Pancreas (tissue), 10 donors: Measurements from ENCODE around the gene BRSK1. TPM values are rescaled to one million over a fixed set of nuclear protein-coding genes. Genes with fewer than 3 reads are reported as not detected.
A peak's percentile ranks its signal among the peaks of the same experiment; 100 is the strongest.

ENCODE experiments used
- ATAC-seq, 4 donors: fragments of 200-7000 bp; cut with Tn5 transposase; one replicate each; pipeline versions ENCODE4 v1.8.0 to v1.9.1; 2020; ENCODE audit warnings: mild to moderate bottlenecking in 4 of 4, moderate library complexity in 4 of 4
- DNase-seq, 6 donors: peaks; one replicate each; pipeline ENCODE4 v3.0.0-alpha.2; 2020
- FAIRE-seq: peaks from 2 replicates; lab custom pipeline; 2012; peaks lifted over from hg19 to GRCh38; lab: Jason Lieb, UNC
- H3K27ac ChIP-seq, 4 donors: fragments of 200-600 bp; sonication (generic); 1 replicate in 3 of 4; 2 replicates in 1 of 4; pipeline versions ENCODE4 v1.5.0 to v1.8.0; 2020
- H3K27me3 ChIP-seq, 4 donors: fragments of 200-600 bp; one replicate each; pipeline ENCODE4 v1.8.0; 2021
- H3K36me3 ChIP-seq, 3 donors: fragments of 200-600 bp; sonication (generic) in 1 of 3; one replicate each; pipeline versions ENCODE4 v1.5.0 to v1.8.0; 2020 to 2021
- H3K4me1 ChIP-seq, 3 donors: fragments of 200-600 bp; one replicate each; pipeline ENCODE4 v1.8.0; 2021
- H3K4me3 ChIP-seq, 4 donors: fragments of 200-600 bp; sonication (generic) in 2 of 4; one replicate each; pipeline versions ENCODE4 v1.5.0 to v1.8.0; 2020 to 2021
- H3K9me3 ChIP-seq, 4 donors: fragments of 200-600 bp; one replicate each; pipeline ENCODE4 v1.8.0; 2021
- WGBS, 2 donors: extraction: QIAGEN DNeasy Blood & Tissue Kit; methylation state at CpG; one replicate each; pipeline ENCODE4 v1.1.7; 2013; 5-methylcytosine and 5-hydroxymethylcytosine counted together
- intact Hi-C, 3 donors: fragments of 100-400 bp; cut with DNase I; formaldehyde crosslinking; loops; one replicate each; pipeline versions ENCODE4 v1.11.1 to v1.14.2; 2022
- polyA plus RNA-seq, 2 donors: library from polyadenylated mRNA; stranded (reverse); fragments of 200-250 nt; gene quantifications; one replicate each; pipeline ENCODE4 v1.2.3, GENCODE V29; 2013
- total RNA-seq, 6 donors: library from RNA; stranded (reverse); fragmentation: NEBNext Ultra II Directional in 4 of 6; extraction: Animal tissue kit (Norgen Biotek cat#: 25700) in 4 of 6; gene quantifications; one replicate each; pipeline versions ENCODE4 v1.2.1 to v1.2.4, GENCODE V29; 2021 to 2023
- TF ChIP-seq, protein P1 (sequence below), 4 donors: fragments of 200-600 bp; sonication (generic) in 3 of 4; IDR thresholded peaks; one replicate each; pipeline versions ENCODE4 v1.5.0 to v1.8.0; 2021; ENCODE audit warnings: antibody characterized with exemption in 4 of 4
- donor health status: healthy with polysubstance abuse.
- donor health status: DM: no; HTN: no; CAD: no; lungs with moderate emphysema.
- donor health status: DM: no; HTN: no; CAD: no.
- donor health status: control.
- donor health status: control.
- donor health status: Bipolar disorder and iron deficiency.
- donor health status: DM: yes; HTN: yes; CAD: no.
- donor health status: DM: no; HTN: no; CAD: no.
- donor health status: DM: no; HTN: no; CAD: no.
- donor health status: DM: yes; HTN: yes; CAD: no.

Gene BRSK1
- total and polyA plus RNA-seq, 8 donors: 0.46 to 9.2 (median 2.0) TPM

DNA sequence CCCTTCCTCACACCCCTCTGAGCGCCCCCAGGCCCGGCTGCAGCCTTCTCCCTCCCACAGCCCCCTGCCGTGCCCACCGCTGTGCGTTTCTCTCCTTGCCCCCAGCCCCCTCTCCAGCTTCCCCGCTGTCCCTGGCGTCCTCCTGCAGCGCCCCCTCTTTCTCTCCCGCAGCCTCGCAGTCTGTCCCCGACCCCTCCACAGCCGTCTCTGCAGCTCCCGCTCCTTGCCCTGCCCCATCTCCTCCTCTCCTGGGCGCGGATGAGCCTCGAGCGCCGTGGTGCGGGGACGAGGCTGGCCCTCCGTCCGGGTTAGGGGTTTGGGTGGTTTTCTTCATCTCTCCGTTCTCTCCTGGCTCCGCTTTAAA lies 57.0 kb downstream of the BRSK1 start:
- H3K4me3 ChIP-seq: peak overlapping the region in 3 of 4 donors; percentile 14 to 62 (median 57)
- TF ChIP-seq, protein P1, sequence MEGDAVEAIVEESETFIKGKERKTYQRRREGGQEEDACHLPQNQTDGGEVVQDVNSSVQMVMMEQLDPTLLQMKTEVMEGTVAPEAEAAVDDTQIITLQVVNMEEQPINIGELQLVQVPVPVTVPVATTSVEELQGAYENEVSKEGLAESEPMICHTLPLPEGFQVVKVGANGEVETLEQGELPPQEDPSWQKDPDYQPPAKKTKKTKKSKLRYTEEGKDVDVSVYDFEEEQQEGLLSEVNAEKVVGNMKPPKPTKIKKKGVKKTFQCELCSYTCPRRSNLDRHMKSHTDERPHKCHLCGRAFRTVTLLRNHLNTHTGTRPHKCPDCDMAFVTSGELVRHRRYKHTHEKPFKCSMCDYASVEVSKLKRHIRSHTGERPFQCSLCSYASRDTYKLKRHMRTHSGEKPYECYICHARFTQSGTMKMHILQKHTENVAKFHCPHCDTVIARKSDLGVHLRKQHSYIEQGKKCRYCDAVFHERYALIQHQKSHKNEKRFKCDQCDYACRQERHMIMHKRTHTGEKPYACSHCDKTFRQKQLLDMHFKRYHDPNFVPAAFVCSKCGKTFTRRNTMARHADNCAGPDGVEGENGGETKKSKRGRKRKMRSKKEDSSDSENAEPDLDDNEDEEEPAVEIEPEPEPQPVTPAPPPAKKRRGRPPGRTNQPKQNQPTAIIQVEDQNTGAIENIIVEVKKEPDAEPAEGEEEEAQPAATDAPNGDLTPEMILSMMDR (IDR thresholded peaks at IDR 0.05): no peak
- H3K4me1 ChIP-seq: no peaks in the 10 kb centered on the region
- DNase-seq (peak in 1 of 6 donors; percentile 28), FAIRE-seq (no peak), ATAC-seq (no peak)
- WGBS, 2 donors: 0 to 1% methylated on average over 23 to 24 of the region's 24 CpGs
- H3K9me3 ChIP-seq: no peaks in the 10 kb centered on the region
- intact Hi-C loops: no loop called here
- H3K27ac ChIP-seq: no peak overlapping the region
- peaks cover 0 to 4% (median 0%) of the 10 kb centered on the region in 3 donors for H3K36me3 ChIP-seq
- H3K27me3 ChIP-seq: no peaks in the 10 kb centered on the region

DNA sequence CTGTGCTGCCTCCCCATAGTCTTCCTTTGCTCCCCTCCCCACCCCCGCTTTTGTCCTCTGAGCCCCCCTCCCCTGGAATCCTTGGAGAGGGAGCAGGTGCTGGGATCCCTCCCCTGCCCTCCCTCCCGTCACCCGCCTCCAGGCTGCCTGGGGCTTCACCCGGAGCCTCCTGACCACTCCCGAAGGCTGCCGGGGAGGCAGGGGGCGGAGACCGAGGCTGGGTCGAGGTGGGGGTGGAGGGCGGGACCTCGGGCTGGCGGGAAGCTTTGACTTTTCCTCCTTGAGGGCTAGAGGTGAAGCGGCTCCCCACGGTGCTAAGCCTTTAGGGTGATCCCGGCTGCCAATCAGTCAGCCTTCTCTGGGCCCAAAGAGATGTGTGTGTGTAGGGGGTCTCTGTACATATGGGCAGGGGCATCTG lies 57.4 kb downstream of the BRSK1 start:
- H3K36me3 ChIP-seq: peaks cover 0 to 4% (median 0%) of the 10 kb centered on the region in 3 donors
- H3K4me3 ChIP-seq: peak overlapping the region in 3 of 4 donors; percentile 14 to 62 (median 57)
- H3K27ac ChIP-seq: no peak overlapping the region
- no peaks in the 10 kb centered on the region for H3K27me3 ChIP-seq
- DNase-seq: peak; percentile 65 to 87 (median 81)
- H3K4me1 ChIP-seq: no peaks in the 10 kb centered on the region
- no peaks in the 10 kb centered on the region for H3K9me3 ChIP-seq
- FAIRE-seq: no peak
- ATAC-seq: peak in 2 of 4 donors; percentile 9 to 18
- TF ChIP-seq, protein P1 (IDR thresholded peaks at IDR 0.05): no peak
- WGBS, 2 donors: 4 to 8% methylated on average over 15 of the region's 15 CpGs
- intact Hi-C loops: no loop called here

DNA sequence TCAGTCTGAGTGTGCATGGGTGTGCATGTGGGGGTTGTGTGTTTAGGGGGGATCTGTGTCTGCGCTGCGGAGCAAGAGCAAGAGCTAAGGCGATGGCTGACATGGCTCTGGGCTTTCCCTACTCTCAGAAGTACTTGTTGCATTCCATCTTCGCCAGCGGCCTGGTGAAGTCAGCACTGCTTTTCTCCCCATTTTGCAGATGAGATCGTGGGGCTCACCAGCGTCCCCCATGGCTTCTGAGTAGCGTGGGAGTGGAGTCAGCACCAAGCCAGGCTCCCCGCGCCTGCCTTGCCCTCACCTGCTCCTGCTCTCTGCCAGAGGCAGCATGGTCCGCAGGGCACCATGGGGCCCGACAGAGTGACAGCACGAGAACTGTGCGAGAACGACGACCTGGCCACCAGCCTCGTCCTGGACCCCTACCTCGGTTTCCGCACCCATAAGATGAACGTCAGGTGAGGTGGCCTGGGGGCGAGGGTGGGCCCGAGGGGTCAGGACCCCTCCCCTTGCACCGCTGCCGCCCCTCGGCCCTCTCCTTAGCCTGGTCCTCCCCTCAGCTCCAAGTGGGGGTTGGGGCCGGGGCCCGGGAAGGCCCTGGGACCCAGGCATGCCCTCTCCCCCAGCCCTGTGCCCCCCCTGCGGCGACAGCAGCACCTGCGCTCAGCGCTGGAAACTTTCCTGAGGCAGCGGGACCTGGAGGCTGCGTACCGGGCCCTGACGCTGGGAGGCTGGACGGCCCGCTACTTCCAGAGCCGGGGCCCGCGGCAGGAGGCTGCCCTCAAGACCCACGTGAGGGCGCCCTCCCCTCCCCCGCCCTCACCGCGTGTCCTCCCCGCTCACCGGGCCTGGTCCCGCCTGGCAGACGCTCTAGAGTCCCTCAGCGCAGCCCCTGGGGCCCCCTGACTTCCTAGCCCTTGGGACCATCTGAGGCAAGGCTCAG lies 58.1 kb downstream of the BRSK1 start:
- H3K4me3 ChIP-seq: peak overlapping the region in 1 of 4 donors; percentile 62

DNA sequence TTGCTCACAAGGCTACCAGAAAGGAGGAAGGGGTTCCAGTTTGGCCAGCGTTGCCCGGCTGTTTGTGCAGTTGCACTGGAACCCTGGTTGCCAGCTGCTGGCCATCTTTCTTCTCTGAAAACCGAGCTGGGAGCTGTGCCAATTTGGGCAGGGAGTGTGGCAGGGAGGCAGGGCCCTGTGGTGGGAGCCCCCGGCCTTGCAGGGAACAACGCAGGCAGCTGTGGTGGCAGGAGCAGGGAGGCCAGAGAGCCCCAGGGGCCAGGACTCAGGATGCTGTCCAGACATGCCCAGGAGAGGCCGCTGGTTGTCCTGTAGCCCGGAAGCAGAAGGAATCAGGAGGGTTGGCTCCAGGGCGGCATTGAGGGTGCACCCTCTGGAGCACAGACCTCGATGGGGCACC lies 60.6 kb downstream of the BRSK1 start:
- H3K27ac ChIP-seq: no peak overlapping the region
- DNase-seq (peak in 1 of 6 donors; percentile 67), ATAC-seq (no peak), FAIRE-seq (no peak)
- TF ChIP-seq, protein P1 (IDR thresholded peaks at IDR 0.05): no peak
- H3K4me1 ChIP-seq: no peaks in the 10 kb centered on the region
- peaks cover 0 to 4% (median 0%) of the 10 kb centered on the region in 3 donors for H3K36me3 ChIP-seq
- no peak overlapping the region for H3K4me3 ChIP-seq
- intact Hi-C loops: no loop called here
- WGBS, 2 donors: 84 to 85% methylated on average over 8 to 9 of the region's 9 CpGs
- no peaks in the 10 kb centered on the region for H3K27me3 ChIP-seq
- no peaks in the 10 kb centered on the region for H3K9me3 ChIP-seq

More for the DNA sequence above, 58.1 kb downstream of the BRSK1 start:
- peaks cover 0 to 4% (median 0%) of the 10 kb centered on the region in 3 donors for H3K36me3 ChIP-seq
- no peaks in the 10 kb centered on the region for H3K27me3 ChIP-seq
- TF ChIP-seq, protein P1 (IDR thresholded peaks at IDR 0.05): no peak
- DNase-seq: peak in 3 of 6 donors; percentile 28 to 80 (median 60)
- H3K9me3 ChIP-seq: no peaks in the 10 kb centered on the region
- intact Hi-C loops: no loop called here
- H3K4me1 ChIP-seq: no peaks in the 10 kb centered on the region
- FAIRE-seq: no peak
- no peak for ATAC-seq
- 84 to 92% methylated on average over 45 to 50 of the region's 50 CpGs for WGBS, 2 donors
- H3K27ac ChIP-seq: no peak overlapping the region
